Measurements from ENCODE around the gene PTGER2. TPM values are rescaled to one million over a fixed set of nuclear protein-coding genes. Genes with fewer than 3 reads are reported as not detected.

The PTGER2 gene
- total RNA-seq, 4 donors from 2014 or later = 2.1 to 14.4 (median 4.0) TPM

GRCh38 chr14:52304248-52304904, 9.7 kb upstream of the PTGER2 start:
- Histone ChIP-seq H3K4me3 (no peak overlapping the region), H3K9me3 (no peaks in the 10 kb centered on the region), H3K36me3 (no peaks in the 10 kb centered on the region), H3K27me3 (no peaks in the 10 kb centered on the region), H3K4me1 (no peaks in the 10 kb centered on the region), H3K27ac (no peak overlapping the region)
- DNase-seq (ENCODE audit: low spot score in 2 of 2) = no peak
- TF ChIP-seq EP300 (IDR thresholded peaks at IDR 0.05) = no peak
- TF ChIP-seq POLR2A (IDR thresholded peaks at IDR 0.05) = no peak
- TF ChIP-seq CTCF (IDR thresholded peaks at IDR 0.05) = no peak
- WGBS, 2 donors = 71 to 72% methylated on average over 4 of the region's 4 CpGs

GRCh38 chr14:52305014-52305413, 9.1 kb upstream of the PTGER2 start:
- Histone ChIP-seq H3K4me3 (no peak overlapping the region), H3K36me3 (no peaks in the 10 kb centered on the region), H3K27me3 (no peaks in the 10 kb centered on the region), H3K27ac (no peak overlapping the region), H3K4me1 (no peaks in the 10 kb centered on the region), H3K9me3 (no peaks in the 10 kb centered on the region)
- WGBS, 2 donors = 92 to 93% methylated on average over 6 of the region's 6 CpGs
- DNase-seq (ENCODE audit: low spot score in 2 of 2) = no peak
- TF ChIP-seq CTCF (IDR thresholded peaks at IDR 0.05) (no peak), EP300 (IDR thresholded peaks at IDR 0.05) (no peak), POLR2A (IDR thresholded peaks at IDR 0.05) (no peak)

- TF ChIP-seq POLR2A (IDR thresholded peaks at IDR 0.05) (no peak), CTCF (IDR thresholded peaks at IDR 0.05) (no peak), EP300 (IDR thresholded peaks at IDR 0.05) (no peak)
- Histone ChIP-seq H3K36me3 (no peaks in the 10 kb centered on the region), H3K4me3 (no peak overlapping the region), H3K27ac (no peak overlapping the region), H3K9me3 (no peaks in the 10 kb centered on the region), H3K4me1 (no peaks in the 10 kb centered on the region), H3K27me3 (no peaks in the 10 kb centered on the region)
- no peak for DNase-seq (ENCODE audit: low spot score in 2 of 2)
- 86 to 91% methylated on average over 4 of the region's 4 CpGs for WGBS, 2 donors
These were observed 6.7 kb upstream of the PTGER2 start for GRCh38 chr14:52307376-52307775.

- 54 to 71% methylated on average over 2 of the region's 2 CpGs for WGBS, 2 donors
- Histone ChIP-seq H3K9me3 (no peaks in the 10 kb centered on the region), H3K36me3 (no peaks in the 10 kb centered on the region), H3K27me3 (peaks cover 0 to 1% of the 10 kb centered on the region in 2 donors), H3K4me3 (no peak overlapping the region), H3K4me1 (peaks cover 0 to 4% (median under 1%) of the 10 kb centered on the region in 4 donors), H3K27ac (no peak overlapping the region)
- DNase-seq (ENCODE audit: low spot score in 2 of 2) = no peak
- TF ChIP-seq EP300 (IDR thresholded peaks at IDR 0.05) = no peak
- TF ChIP-seq POLR2A (IDR thresholded peaks at IDR 0.05) = no peak
- no peak for TF ChIP-seq CTCF (IDR thresholded peaks at IDR 0.05)
These were observed 6.2 kb upstream of the PTGER2 start for GRCh38 chr14:52307905-52308304.

GRCh38 chr14:52310541-52310940, 3.6 kb upstream of the PTGER2 start:
- no peak for DNase-seq (ENCODE audit: low spot score in 2 of 2)
- H3K27ac ChIP-seq = no peak overlapping the region
- H3K27me3 ChIP-seq = peaks cover 0 to 20% of the 10 kb centered on the region in 2 donors
- WGBS, 2 donors = 81 to 82% methylated on average over 3 of the region's 3 CpGs
- no peak overlapping the region for H3K4me3 ChIP-seq
- H3K36me3 ChIP-seq = no peaks in the 10 kb centered on the region
- no peak for TF ChIP-seq EP300 (IDR thresholded peaks at IDR 0.05)
- no peak for TF ChIP-seq CTCF (IDR thresholded peaks at IDR 0.05)
- TF ChIP-seq POLR2A (IDR thresholded peaks at IDR 0.05) = no peak
- H3K4me1 ChIP-seq = peaks cover 0 to 30% (median 9%) of the 10 kb centered on the region in 4 donors
- H3K9me3 ChIP-seq = no peaks in the 10 kb centered on the region

Data from tibial nerve (tissue), 4 donors.